Measurements from ENCODE around the gene GSG1L.
A peak's percentile ranks its signal among the peaks of the same experiment; 100 is the strongest.

The GSG1L gene

GRCh38 chr16:28098959-28099945 is 35.7 kb upstream of the GSG1L start:
- Mint-ChIP-seq H3K27ac (no peak overlapping the region), H3K9me3 (no peaks in the 10 kb centered on the region)

DNA sequence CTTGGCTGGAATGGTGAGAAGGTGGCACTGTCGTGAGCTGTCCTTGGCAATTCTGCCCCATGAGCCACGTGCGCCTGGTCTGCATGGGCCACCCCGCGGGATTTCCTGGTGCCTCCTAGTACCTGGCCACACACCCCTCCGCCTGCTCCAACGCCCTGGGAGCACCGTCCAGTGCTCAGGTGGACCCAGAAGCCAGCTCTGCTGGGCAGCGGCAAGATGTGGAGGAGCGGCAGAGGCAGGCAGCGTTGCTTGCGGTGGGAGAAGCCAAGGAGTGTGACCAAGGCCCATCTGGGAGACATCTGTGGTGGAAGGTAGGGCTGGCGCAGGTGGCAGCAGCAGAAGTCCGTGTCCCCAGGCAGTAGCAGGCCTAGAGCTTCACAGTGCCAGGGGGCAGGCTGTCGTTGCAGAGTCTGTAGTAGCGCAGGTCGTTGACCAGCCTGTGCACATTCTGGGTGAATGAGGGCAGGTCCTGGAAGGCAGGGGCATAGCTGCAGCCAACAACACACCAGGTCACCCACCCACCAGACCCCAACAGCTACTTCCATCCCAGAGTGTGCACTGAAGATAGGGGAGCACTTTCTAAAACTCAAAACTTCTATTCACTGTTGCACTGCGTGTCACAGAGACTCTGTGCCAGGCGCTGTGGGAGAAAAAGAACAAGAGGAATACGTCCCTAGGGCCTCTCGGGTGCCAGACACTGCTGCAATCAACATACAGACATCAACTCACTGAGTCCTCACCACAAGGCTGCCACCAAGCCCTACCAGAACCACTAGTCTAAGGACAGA is 34.9 kb upstream of the GSG1L start:
- Mint-ChIP-seq H3K27me3 (no peaks in the 10 kb centered on the region), H3K27ac (no peak overlapping the region), H3K36me3 (peaks cover 35% of the 10 kb centered on the region), H3K4me3 (no peak overlapping the region), H3K9me3 (no peaks in the 10 kb centered on the region), H3K4me1 (no peaks in the 10 kb centered on the region)
- no peak for DNase-seq (ENCODE audit: low spot score in 2 of 2)
- ATAC-seq (ENCODE audit: low read depth): no peak

More at GRCh38 chr16:28098959-28099945, 35.7 kb upstream of the GSG1L start:
- H3K4me1 Mint-ChIP-seq: no peaks in the 10 kb centered on the region
- H3K27me3 Mint-ChIP-seq: no peaks in the 10 kb centered on the region
- no peak for DNase-seq (ENCODE audit: low spot score in 2 of 2)
- no peak for ATAC-seq (ENCODE audit: low read depth)
- H3K36me3 Mint-ChIP-seq: peaks cover 40% of the 10 kb centered on the region
- no peak overlapping the region for H3K4me3 Mint-ChIP-seq

DNA sequence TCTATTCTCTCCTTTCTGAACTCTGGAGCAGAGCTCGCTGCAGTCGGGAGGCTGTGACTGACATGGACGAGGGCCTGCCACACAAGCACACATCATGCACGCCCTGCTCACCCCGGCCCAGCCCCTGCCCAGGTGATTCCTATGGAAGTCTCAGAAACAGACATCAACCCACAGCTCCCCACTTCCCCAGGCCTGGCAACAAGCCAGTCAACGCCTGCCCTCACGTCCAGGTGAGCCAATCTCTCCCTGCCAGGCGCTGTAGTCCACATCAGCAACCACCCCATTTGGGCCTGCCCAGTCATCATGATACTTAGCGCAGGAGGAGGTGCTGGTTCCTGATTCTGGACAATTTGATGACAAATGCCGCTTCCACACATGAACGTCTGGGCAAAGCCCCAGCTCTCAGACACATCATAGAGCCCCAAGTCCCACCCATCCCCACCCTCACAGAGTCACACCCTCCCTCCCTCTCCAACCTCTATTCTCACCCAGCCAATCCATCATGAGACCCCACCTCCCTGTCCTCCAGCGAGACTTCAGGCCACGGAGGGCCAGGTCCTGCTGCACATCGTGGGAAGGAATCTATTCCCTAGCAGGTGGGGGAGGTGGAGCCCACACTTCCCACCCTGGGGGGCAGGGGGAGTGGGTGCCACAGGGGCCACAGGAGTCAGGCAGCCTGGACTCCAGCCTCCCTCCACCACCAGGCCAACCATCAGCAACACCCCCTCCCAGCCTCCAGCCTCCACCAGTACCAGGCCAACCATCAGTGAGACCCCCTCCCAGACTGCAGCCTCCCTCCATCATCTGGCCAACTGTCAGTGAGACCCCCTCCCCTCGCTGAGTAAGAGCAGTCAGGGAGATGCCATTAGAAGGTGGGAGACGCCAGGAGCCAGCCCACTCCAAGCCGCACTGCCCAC is 33.7 kb upstream of the GSG1L start:
- H3K27ac Mint-ChIP-seq: peak overlapping the region; percentile 53
- no peaks in the 10 kb centered on the region for H3K27me3 Mint-ChIP-seq

GRCh38 chr16:28093385-28093725 is 29.8 kb upstream of the GSG1L start:
- no peaks in the 10 kb centered on the region for H3K9me3 Mint-ChIP-seq
- no peak overlapping the region for H3K4me3 Mint-ChIP-seq
- no peaks in the 10 kb centered on the region for H3K27me3 Mint-ChIP-seq
- peak overlapping the region; percentile 28 for H3K27ac Mint-ChIP-seq
- H3K36me3 Mint-ChIP-seq: peaks cover 14% of the 10 kb centered on the region
- DNase-seq (ENCODE audit: low spot score in 2 of 2): no peak
- no peak for ATAC-seq (ENCODE audit: low read depth)
- peaks cover 10% of the 10 kb centered on the region for H3K4me1 Mint-ChIP-seq

More for the DNA sequence above, 33.7 kb upstream of the GSG1L start:
- no peak for DNase-seq (ENCODE audit: low spot score in 2 of 2)
- no peak for ATAC-seq (ENCODE audit: low read depth)
- H3K9me3 Mint-ChIP-seq: no peaks in the 10 kb centered on the region
- no peaks in the 10 kb centered on the region for H3K4me1 Mint-ChIP-seq
- no peak overlapping the region for H3K4me3 Mint-ChIP-seq
- peaks cover 31% of the 10 kb centered on the region for H3K36me3 Mint-ChIP-seq

DNA sequence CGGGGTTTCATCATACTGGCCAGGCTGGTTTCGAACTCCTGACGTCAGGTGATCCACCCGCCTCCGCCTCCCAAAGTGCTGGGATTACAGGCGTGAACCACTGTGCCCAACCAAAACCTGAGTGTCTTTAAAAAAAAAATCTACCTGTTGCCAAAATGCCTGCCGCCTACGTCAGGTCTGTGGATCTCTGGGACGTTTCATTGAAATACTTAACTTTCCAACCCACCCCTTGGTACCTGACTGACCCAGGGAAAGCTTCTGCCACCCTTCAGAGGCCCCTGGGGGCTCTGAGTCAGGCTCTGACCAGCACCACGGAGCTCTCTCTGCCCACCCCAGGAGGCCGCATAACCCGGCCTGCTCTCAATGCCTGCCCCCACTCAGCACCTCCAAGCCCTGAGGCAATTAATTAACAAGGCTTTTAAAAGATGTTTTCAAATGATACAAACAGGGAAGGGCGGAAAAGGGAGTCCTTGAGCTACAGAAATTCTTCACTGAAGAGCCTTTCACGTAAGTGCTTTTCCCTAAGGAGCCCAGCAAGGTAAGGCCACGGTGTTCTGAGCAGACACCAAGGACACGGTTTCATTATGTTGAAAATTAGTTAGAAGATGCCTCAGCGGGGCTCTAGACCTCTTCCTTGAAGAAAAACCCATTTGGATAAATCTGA is 29.3 kb upstream of the GSG1L start:
- no peak for ATAC-seq (ENCODE audit: low read depth)
- peak overlapping the region; percentile 28 for H3K27ac Mint-ChIP-seq
- peaks cover 10% of the 10 kb centered on the region for H3K4me1 Mint-ChIP-seq
- DNase-seq (ENCODE audit: low spot score in 2 of 2): no peak
- H3K4me3 Mint-ChIP-seq: no peak overlapping the region
- H3K27me3 Mint-ChIP-seq: no peaks in the 10 kb centered on the region
- H3K9me3 Mint-ChIP-seq: no peaks in the 10 kb centered on the region
- H3K36me3 Mint-ChIP-seq: peaks cover 10% of the 10 kb centered on the region

GRCh38 chr16:28091656-28092055 is 28.1 kb upstream of the GSG1L start:
- Mint-ChIP-seq H3K27me3 (no peaks in the 10 kb centered on the region), H3K9me3 (no peaks in the 10 kb centered on the region), H3K4me1 (peaks cover 10% of the 10 kb centered on the region), H3K36me3 (peaks cover 1% of the 10 kb centered on the region), H3K4me3 (no peak overlapping the region), H3K27ac (no peak overlapping the region)
- ATAC-seq (ENCODE audit: low read depth) (no peak), DNase-seq (ENCODE audit: low spot score in 2 of 2) (no peak)

DNA sequence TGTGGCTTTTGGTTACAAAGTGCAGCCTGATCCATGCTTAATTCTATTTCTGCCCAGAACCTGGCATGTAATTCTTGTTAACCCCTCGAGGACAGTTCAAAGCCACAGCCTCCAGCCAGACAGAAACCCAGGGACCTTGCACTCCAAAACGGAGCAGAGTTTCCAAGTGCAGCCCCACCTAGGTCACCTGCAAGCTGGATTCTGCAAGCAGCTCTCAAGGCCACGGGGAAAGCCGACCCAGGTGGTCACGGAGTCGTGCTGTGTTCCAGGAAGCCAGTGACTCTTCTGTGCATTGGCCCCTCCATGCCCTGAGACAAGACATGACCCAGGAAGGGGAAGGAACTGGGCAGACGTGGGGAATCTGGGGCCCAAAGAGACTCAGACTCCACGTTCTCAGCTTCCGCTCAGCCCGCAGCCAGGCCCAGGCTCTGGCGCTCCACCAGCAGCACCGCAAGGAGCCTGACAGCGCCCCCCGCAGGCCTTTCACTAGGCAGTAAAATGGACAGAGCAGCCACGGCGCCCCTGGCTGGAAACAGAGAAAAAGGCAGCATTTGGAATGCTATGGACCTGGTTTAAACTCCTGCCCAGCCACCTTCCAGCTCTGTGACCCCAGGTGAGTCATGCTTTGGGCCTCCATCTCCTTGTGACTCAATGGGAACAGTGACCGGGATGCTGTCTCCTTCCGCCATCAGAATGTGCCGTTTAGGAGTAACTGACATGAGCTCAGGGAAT is 27.3 kb upstream of the GSG1L start:
- H3K27ac Mint-ChIP-seq: no peak overlapping the region

GRCh38 chr16:28089992-28090365 is 26.5 kb upstream of the GSG1L start:
- Mint-ChIP-seq H3K9me3 (no peaks in the 10 kb centered on the region), H3K4me3 (no peak overlapping the region), H3K27ac (peak overlapping the region; percentile 70), H3K36me3 (no peaks in the 10 kb centered on the region), H3K4me1 (peaks cover 10% of the 10 kb centered on the region), H3K27me3 (no peaks in the 10 kb centered on the region)
- ATAC-seq (ENCODE audit: low read depth) (no peak), DNase-seq (ENCODE audit: low spot score in 2 of 2) (no peak)

More for the DNA sequence above, 27.3 kb upstream of the GSG1L start:
- Mint-ChIP-seq H3K27me3 (no peaks in the 10 kb centered on the region), H3K36me3 (no peaks in the 10 kb centered on the region), H3K4me1 (peaks cover 10% of the 10 kb centered on the region), H3K9me3 (no peaks in the 10 kb centered on the region), H3K4me3 (no peak overlapping the region)
- ATAC-seq (ENCODE audit: low read depth) (no peak), DNase-seq (ENCODE audit: low spot score in 2 of 2) (no peak)

- no peaks in the 10 kb centered on the region for H3K27me3 Mint-ChIP-seq
- H3K9me3 Mint-ChIP-seq: no peaks in the 10 kb centered on the region
- DNase-seq (ENCODE audit: low spot score in 2 of 2) (no peak), ATAC-seq (ENCODE audit: low read depth) (no peak)
- peak overlapping the region; percentile 70 for H3K27ac Mint-ChIP-seq
- H3K4me3 Mint-ChIP-seq: no peak overlapping the region
- peaks cover 10% of the 10 kb centered on the region for H3K4me1 Mint-ChIP-seq
- no peaks in the 10 kb centered on the region for H3K36me3 Mint-ChIP-seq
Measured at GRCh38 chr16:28089205-28089991, 25.9 kb upstream of the GSG1L start.

DNA sequence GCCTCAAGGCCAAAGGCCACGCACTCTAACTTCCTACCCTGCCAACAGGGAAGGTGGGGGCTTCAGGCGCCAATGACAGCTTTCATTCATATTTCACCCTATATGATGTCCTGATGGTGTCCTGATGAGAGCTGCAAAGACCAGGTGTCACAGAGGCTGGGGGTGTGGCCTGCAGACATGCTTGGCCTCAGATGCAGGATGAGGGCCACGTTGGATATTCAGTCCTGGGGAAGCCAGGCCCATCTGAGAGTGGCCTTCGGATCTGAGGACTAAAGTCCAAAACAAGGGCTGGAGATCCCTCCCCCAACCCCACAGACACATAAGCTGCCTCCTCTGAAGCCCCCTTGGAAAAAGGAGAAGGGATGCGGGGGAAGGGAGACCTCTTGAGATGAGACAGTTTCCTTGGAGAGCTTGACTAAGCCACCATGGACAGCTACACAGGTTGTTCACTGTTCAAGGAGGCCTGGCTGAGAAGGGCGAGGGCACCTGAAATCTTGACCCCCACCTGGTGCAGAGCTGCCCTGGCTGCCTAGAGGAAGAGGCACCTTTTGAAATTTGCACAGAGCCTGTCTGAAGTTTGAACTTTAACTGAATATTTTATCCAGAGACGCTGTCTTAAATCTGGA is 24.3 kb upstream of the GSG1L start:
- H3K9me3 Mint-ChIP-seq: no peaks in the 10 kb centered on the region
- ATAC-seq (ENCODE audit: low read depth): no peak
- peaks cover 10% of the 10 kb centered on the region for H3K4me1 Mint-ChIP-seq
- no peak for DNase-seq (ENCODE audit: low spot score in 2 of 2)
- no peak overlapping the region for H3K27ac Mint-ChIP-seq
- no peaks in the 10 kb centered on the region for H3K27me3 Mint-ChIP-seq
- no peak overlapping the region for H3K4me3 Mint-ChIP-seq
- no peaks in the 10 kb centered on the region for H3K36me3 Mint-ChIP-seq

GRCh38 chr16:28087140-28087660 is 23.7 kb upstream of the GSG1L start:
- no peaks in the 10 kb centered on the region for H3K9me3 Mint-ChIP-seq
- H3K4me1 Mint-ChIP-seq: peaks cover 10% of the 10 kb centered on the region
- no peaks in the 10 kb centered on the region for H3K27me3 Mint-ChIP-seq
- no peaks in the 10 kb centered on the region for H3K36me3 Mint-ChIP-seq
- H3K27ac Mint-ChIP-seq: no peak overlapping the region
- DNase-seq (ENCODE audit: low spot score in 2 of 2) (no peak), ATAC-seq (ENCODE audit: low read depth) (no peak)
- no peak overlapping the region for H3K4me3 Mint-ChIP-seq

Data from memory B cell (primary cell).